Frontal cortex (tissue), 4 donors: ENCODE results near the gene WDR88. TPM values are rescaled to one million over a fixed set of nuclear protein-coding genes. Genes with fewer than 3 reads are reported as not detected.
"Not testable (repeated sequence)": the region's sequence is repeated elsewhere in the genome, so short reads cannot be mapped to it uniquely, and the experiment has no call there.

Source experiments
- DNase-seq, 2 donors: peaks; one replicate each; pipeline ENCODE4 v3.0.0; 2012; ENCODE audit warnings: low spot score in 2 of 2
- FAIRE-seq: peaks from 2 replicates; lab custom pipeline; 2012; peaks lifted over from hg19 to GRCh38; lab: Jason Lieb, UNC
- total RNA-seq: library from RNA; depleted of rRNA; stranded (reverse); fragments of >200 nt; gene quantifications from one replicate; pipeline ENCODE4 v1.2.3, GENCODE V29; 2014
- donor health status: control.
- donor health status: control.
- donor health status: control.

The WDR88 gene
- total RNA-seq, 1 donor from 2014 or later: not detected

GRCh38 chr19:33125929-33126388, 6.0 kb upstream of the WDR88 start:
- DNase-seq (peak; percentile 47 to 75), FAIRE-seq (no peak)

GRCh38 chr19:33126712-33127111, 5.2 kb upstream of the WDR88 start:
- DNase-seq, FAIRE-seq: not testable (repeated sequence)

- FAIRE-seq: no peak
- DNase-seq: no peak
Observed at GRCh38 chr19:33129901-33130300, 2.0 kb upstream of the WDR88 start.

GRCh38 chr19:33130433-33130832, 1.5 kb upstream of the WDR88 start:
- FAIRE-seq (no peak), DNase-seq (no peak)

- DNase-seq (peak in 1 of 2 donors; percentile 14), FAIRE-seq (no peak)
Observed at GRCh38 chr19:33132425-33132824, 511 bp downstream of the WDR88 start.

- no peak for FAIRE-seq
- no peak for DNase-seq
Observed at GRCh38 chr19:33133438-33134031, 1.6 kb downstream of the WDR88 start.

- FAIRE-seq (no peak), DNase-seq (no peak)
Observed at GRCh38 chr19:33134571-33135041, 2.7 kb downstream of the WDR88 start.

GRCh38 chr19:33139165-33139564, 7.3 kb downstream of the WDR88 start:
- no peak for FAIRE-seq
- no peak for DNase-seq

GRCh38 chr19:33143897-33144405, 12.0 kb downstream of the WDR88 start:
- FAIRE-seq (no peak), DNase-seq (peak; percentile 56 to 85)

GRCh38 chr19:33146209-33146608, 14.3 kb downstream of the WDR88 start:
- no peak for DNase-seq
- FAIRE-seq: no peak

GRCh38 chr19:33147538-33147937, 15.6 kb downstream of the WDR88 start:
- DNase-seq (no peak), FAIRE-seq (no peak)

GRCh38 chr19:33150852-33151518, 19.1 kb downstream of the WDR88 start:
- no peak for FAIRE-seq
- DNase-seq: no peak

- no peak for DNase-seq
- FAIRE-seq: no peak
Observed at GRCh38 chr19:33152176-33152575, 20.3 kb downstream of the WDR88 start.

GRCh38 chr19:33152625-33153024, 20.7 kb downstream of the WDR88 start:
- not testable (repeated sequence) for DNase-seq, FAIRE-seq

GRCh38 chr19:33154313-33154712, 22.4 kb downstream of the WDR88 start:
- not testable (repeated sequence) for DNase-seq, FAIRE-seq

GRCh38 chr19:33156334-33156733, 24.4 kb downstream of the WDR88 start:
- DNase-seq: no peak

GRCh38 chr19:33157906-33158305, 26.0 kb downstream of the WDR88 start:
- no peak for DNase-seq
- no peak for FAIRE-seq

More at GRCh38 chr19:33156334-33156733, 24.4 kb downstream of the WDR88 start:
- no peak for FAIRE-seq

GRCh38 chr19:33158365-33158764, 26.5 kb downstream of the WDR88 start:
- DNase-seq (no peak), FAIRE-seq (no peak)

GRCh38 chr19:33159149-33159548, 27.2 kb downstream of the WDR88 start:
- DNase-seq: no peak
- no peak for FAIRE-seq

- FAIRE-seq (no peak), DNase-seq (no peak)
Observed at GRCh38 chr19:33159893-33160292, 28.0 kb downstream of the WDR88 start.

- DNase-seq (no peak), FAIRE-seq (no peak)
Observed at GRCh38 chr19:33161201-33161600, 29.3 kb downstream of the WDR88 start.
